HCT116 (cell line): ENCODE measurements around the gene SBF1. TPM values are rescaled to one million over a fixed set of nuclear protein-coding genes. Genes with fewer than 3 reads are reported as not detected.
A peak's percentile ranks its signal among the peaks of the same experiment; 100 is the strongest.

Source experiments
- ATAC-seq: fragments of 200-7000 bp; cut with Tn5 transposase; 2 replicates; pipeline ENCODE4 v1.9.1; 2020; ENCODE audit warnings: mild to moderate bottlenecking, moderate library complexity
- BruUV-seq: library from RNA; stranded (reverse); fragments of 400-500 nt; replicated peaks from 2 replicates; lab custom pipeline; 2021; lab: Mats Ljungman, UMichigan
- CTCF ChIA-PET: fragments of 300-600 bp; sonication (Branson Sonifier 250); formaldehyde crosslinking; loops from one replicate; lab custom pipeline; 2021; ENCODE audit warnings: antibody characterized with exemption; lab: Charles Lee
- POLR2A ChIA-PET: fragments of 300-600, 350-600 bp; sonication (Branson Sonifier 250); formaldehyde crosslinking; loops from one replicate; lab custom pipeline; 2021; ENCODE audit warnings: antibody characterized with exemption; lab: Charles Lee
- RAD21 ChIA-PET, 2 experiments: fragments of 300-600 bp; sonication (Branson Sonifier 250); formaldehyde crosslinking; loops; one replicate each; lab custom pipeline; 2023; ENCODE audit warnings: low total read pairs in 2 of 2; ENCODE audit not compliant: uncharacterized antibody in 2 of 2, unreplicated experiment in 2 of 2, low non-redundant PET in 1 of 2; lab: Charles Lee
- DNase-seq: peaks from one replicate; pipeline ENCODE4 v3.0.0-alpha.2; 2010; ENCODE audit warnings: low read depth, low spot score
- H2AFZ ChIP-seq: fragments of 200-600 bp; shearing (Covaris generic), sonication (generic); 2 replicates; pipeline ENCODE4 v1.6.1; 2017; ENCODE audit warnings: low read depth, mixed run types, mixed read lengths, antibody characterized with exemption, low read length; ENCODE audit not compliant: poor library complexity, severe bottlenecking
- H3K27ac ChIP-seq: 2 replicates; pipeline ENCODE4 v1.5.1; 2012; ENCODE audit warnings: low read depth, low read length
- H3K27me3 ChIP-seq: fragments of 200-600 bp; sonication (generic); 2 replicates; pipeline ENCODE4 v1.6.1; 2016; ENCODE audit warnings: mixed run types, low read length, mixed read lengths; ENCODE audit not compliant: insufficient read depth
- H3K36me3 ChIP-seq, 2 experiments: fragments of 200-500 bp in 1 of 2; fragments of 200-600 bp in 1 of 2; sonication (Bioruptor generic) in 1 of 2; sonication (generic) in 1 of 2; 2 replicates each; pipeline versions ENCODE4 v1.5.1 to v1.6.1; 2014 to 2016; ENCODE audit warnings: low read length in 2 of 2, inconsistent platforms in 1 of 2, mixed read lengths in 1 of 2, mixed run types in 1 of 2; ENCODE audit not compliant: insufficient read depth in 2 of 2, control insufficient read depth in 1 of 2
- H3K4me1 ChIP-seq, 2 experiments: fragments of 200-600 bp in 1 of 2; sonication (generic) in 1 of 2; 2 replicates each; pipeline versions ENCODE4 v1.5.1 to v1.6.1; 2012 to 2017; ENCODE audit warnings: low read length in 2 of 2, inconsistent platforms in 1 of 2, mild to moderate bottlenecking in 1 of 2, mixed read lengths in 1 of 2, mixed run types in 1 of 2, moderate library complexity in 1 of 2; ENCODE audit not compliant: insufficient read depth in 2 of 2, control insufficient read depth in 1 of 2
- H3K4me2 ChIP-seq: fragments of 200-600 bp; sonication (generic); 2 replicates; pipeline ENCODE4 v1.6.1; 2017; ENCODE audit warnings: mixed run types, low read length, mixed read lengths
- H3K4me3 ChIP-seq, 2 experiments: fragments of 200-600 bp in 1 of 2; sonication (generic) in 1 of 2; replicated peaks in 1 of 2; 2 replicates each; pipeline ENCODE4 v1.5.1; 2011 to 2016; ENCODE audit warnings: low read length in 2 of 2, control low read depth in 1 of 2, low read depth in 1 of 2, mild to moderate bottlenecking in 1 of 2, mixed read lengths in 1 of 2, mixed run types in 1 of 2
- H3K79me2 ChIP-seq: fragments of 200-600 bp; sonication (generic); 2 replicates; pipeline ENCODE4 v1.6.1; 2017; ENCODE audit warnings: mild to moderate bottlenecking, mixed run types, low read length, moderate library complexity, mixed read lengths; ENCODE audit not compliant: insufficient read depth
- H3K9ac ChIP-seq: fragments of 200-600 bp; sonication (generic); 2 replicates; pipeline ENCODE4 v1.6.1; 2016; ENCODE audit warnings: low read length, mixed read lengths
- H3K9me2 ChIP-seq: fragments of 200-600 bp; sonication (generic), shearing (Covaris generic); 2 replicates; pipeline ENCODE4 v1.6.1; 2017; ENCODE audit warnings: mixed run types, mild to moderate bottlenecking, moderate library complexity; ENCODE audit not compliant: insufficient read depth
- H3K9me3 ChIP-seq, 2 experiments: fragments of 200-500 bp in 1 of 2; fragments of 200-600 bp in 1 of 2; sonication (Bioruptor generic) in 1 of 2; sonication (generic) in 1 of 2; 2 replicates each; pipeline ENCODE4 v1.6.1; 2014 to 2017; ENCODE audit warnings: low read length in 2 of 2, mixed read lengths in 2 of 2, inconsistent platforms in 1 of 2, low read depth in 1 of 2, mild to moderate bottlenecking in 1 of 2, mixed run types in 1 of 2, moderate library complexity in 1 of 2; ENCODE audit not compliant: control insufficient read depth in 1 of 2, insufficient read depth in 1 of 2
- H4K20me1 ChIP-seq: fragments of 200-600 bp; sonication (generic), shearing (Covaris generic); 2 replicates; pipeline ENCODE4 v1.6.1; 2017; ENCODE audit warnings: mixed run types, mild to moderate bottlenecking, moderate library complexity; ENCODE audit not compliant: insufficient read depth
- ATF3 ChIP-seq: IDR thresholded peaks from 2 replicates; pipeline ENCODE4 v1.6.1; 2012
- CBX3 ChIP-seq: IDR thresholded peaks from 2 replicates; pipeline ENCODE4 v1.6.1; 2012; ENCODE audit warnings: low read depth
- CTCF ChIP-seq, 3 experiments: fragments of 200-600 bp in 1 of 3; sonication (generic) in 1 of 3; IDR thresholded peaks in 2 of 3; conservative IDR thresholded peaks in 1 of 3; 2 replicates each; pipeline ENCODE4 v1.5.1; 2012 to 2017; ENCODE audit warnings: low read depth in 2 of 3, low read length in 2 of 3, antibody characterized with exemption in 1 of 3, borderline replicate concordance in 1 of 3, control low read depth in 1 of 3, mild to moderate bottlenecking in 1 of 3, mixed read lengths in 1 of 3, mixed run types in 1 of 3, moderate library complexity in 1 of 3; ENCODE audit not compliant: insufficient read depth in 1 of 3
- ELF1 ChIP-seq: IDR thresholded peaks from 2 replicates; pipeline ENCODE4 v1.6.1; 2012; ENCODE audit warnings: low read depth, borderline replicate concordance
- EZH2 ChIP-seq: fragments of 200-600 bp; sonication (generic); IDR thresholded peaks from 2 replicates; pipeline ENCODE4 v1.6.1; 2017; ENCODE audit warnings: antibody characterized with exemption, mixed run types
- EZH2phosphoT487 ChIP-seq: fragments of 200-600 bp; IDR thresholded peaks from 2 replicates; pipeline ENCODE4 v1.6.1; 2018; ENCODE audit warnings: antibody characterized with exemption, borderline replicate concordance
- FOSL1 ChIP-seq: IDR thresholded peaks from 2 replicates; pipeline ENCODE4 v1.6.1; 2012; ENCODE audit warnings: low read depth
- JUND ChIP-seq: IDR thresholded peaks from 2 replicates; pipeline ENCODE4 v1.6.1; 2012
- MAX ChIP-seq: IDR thresholded peaks from 2 replicates; pipeline ENCODE4 v1.6.1; 2012
- POLR2A ChIP-seq: IDR thresholded peaks from 2 replicates; pipeline ENCODE4 v1.7.0; 2011; ENCODE audit warnings: borderline replicate concordance; ENCODE audit not compliant: insufficient read depth, insufficient read length; ENCODE audit errors: extremely low read depth
- RAD21 ChIP-seq: IDR thresholded peaks from 2 replicates; pipeline ENCODE4 v1.6.1; 2012; ENCODE audit warnings: low read depth, mild to moderate bottlenecking
- REST ChIP-seq: IDR thresholded peaks from 2 replicates; pipeline ENCODE4 v1.6.1; 2012; ENCODE audit warnings: low read depth
- SIN3A ChIP-seq: IDR thresholded peaks from 2 replicates; pipeline ENCODE4 v1.6.1; 2012; ENCODE audit warnings: low read depth
- SP1 ChIP-seq: IDR thresholded peaks from 2 replicates; pipeline ENCODE4 v1.6.1; 2012; ENCODE audit warnings: low read depth
- SRF ChIP-seq: IDR thresholded peaks from 2 replicates; pipeline ENCODE4 v1.6.1; 2012; ENCODE audit warnings: low read depth
- TCF7L2 ChIP-seq: IDR thresholded peaks from 2 replicates; pipeline ENCODE4 v1.7.0; 2011; ENCODE audit warnings: borderline replicate concordance, inconsistent platforms; ENCODE audit not compliant: insufficient read depth, insufficient read length; ENCODE audit errors: extremely low read depth
- YY1 ChIP-seq: IDR thresholded peaks from 2 replicates; pipeline ENCODE4 v1.6.1; 2011; ENCODE audit warnings: low read length, low read depth, moderate library complexity, mild to moderate bottlenecking; ENCODE audit not compliant: insufficient replicate concordance; ENCODE audit errors: extremely low read depth
- ZBTB33 ChIP-seq: IDR thresholded peaks from 2 replicates; pipeline ENCODE4 v1.6.1; 2011; ENCODE audit warnings: mild to moderate bottlenecking, low read length, moderate library complexity; ENCODE audit not compliant: insufficient replicate concordance; ENCODE audit errors: extremely low read depth
- ZFX ChIP-seq: fragments of 450-650 bp; IDR thresholded peaks from 2 replicates; pipeline ENCODE4 v1.6.1; 2017
- ZNF274 ChIP-seq: fragments of 200-500 bp; sonication (Bioruptor generic); IDR thresholded peaks from 2 replicates; pipeline ENCODE4 v1.6.1; 2014; ENCODE audit warnings: mild to moderate bottlenecking, low read depth, low read length, inconsistent platforms
- intact Hi-C: fragments of 100-400 bp; cut with micrococcal nuclease; formaldehyde crosslinking; loops from 2 replicates; pipeline ENCODE4 v1.10.0; 2022
- total RNA-seq: library from RNA; stranded (reverse); gene quantifications from one replicate; pipeline ENCODE4 v1.2.1, GENCODE V29; 2021; ENCODE audit not compliant: unreplicated experiment

Gene SBF1
- total RNA-seq, 1 experiment from 2014 or later, result 91.1 TPM

GRCh38 chr22:50476868-50477267, 2.0 kb upstream of the SBF1 start:
- Histone ChIP-seq H3K4me3 (no peak overlapping the region), H4K20me1 (peaks cover 6% of the 10 kb centered on the region; the same call in 1 of the 2 replicates), H2AFZ (no peak overlapping the region), H3K36me3 (no peaks in the 10 kb centered on the region), H3K4me1 (peaks cover 14 to 35% of the 10 kb centered on the region in 2 experiments; a peak in 3 of 4 replicates), H3K27ac (peak overlapping the region; percentile 38; the same call in 1 of the 2 replicates), H3K79me2 (peaks cover 28% of the 10 kb centered on the region), H3K4me2 (no peak overlapping the region), H3K9me2 (no peaks in the 10 kb centered on the region), H3K27me3 (no peaks in the 10 kb centered on the region), H3K9me3 (no peaks in the 10 kb centered on the region), H3K9ac (no peak overlapping the region)
- ATAC-seq (no peak), DNase-seq (no peak)
- POLR2A ChIA-PET, result no interaction called here
- intact Hi-C loops, result no loop called here
- RAD21 ChIA-PET, result no interaction called here
- BruUV-seq, result no TSS peak
- TF ChIP-seq REST (no peak), ZNF274 (no peak), SIN3A (no peak), EZH2 (no peak), POLR2A (no peak), RAD21 (no peak), ZFX (no peak), MAX (no peak), YY1 (no peak), SRF (no peak), CTCF (IDR thresholded peaks at IDR 0.05 in 2 of 3, conservative IDR thresholded peaks at IDR 0.05 in 1 of 3; ENCODE audit: borderline replicate concordance in 1 of 3, insufficient read depth in 1 of 3, low read depth in 2 of 3, low read length in 2 of 3) (no peak), CBX3 (no peak), JUND (no peak), ELF1 (no peak), FOSL1 (no peak), EZH2phosphoT487 (no peak), ZBTB33 (no peak), ATF3 (no peak), TCF7L2 (no peak), SP1 (no peak)
- CTCF ChIA-PET, result no interaction called here
